ENCODE measurements around the gene DENND4A. TPM values are rescaled to one million over a fixed set of nuclear protein-coding genes. Genes with fewer than 3 reads are reported as not detected.

Gene DENND4A
- total RNA-seq, 3 donors from 2014 or later: 25.3 to 59.0 (median 48.2) TPM

DNA sequence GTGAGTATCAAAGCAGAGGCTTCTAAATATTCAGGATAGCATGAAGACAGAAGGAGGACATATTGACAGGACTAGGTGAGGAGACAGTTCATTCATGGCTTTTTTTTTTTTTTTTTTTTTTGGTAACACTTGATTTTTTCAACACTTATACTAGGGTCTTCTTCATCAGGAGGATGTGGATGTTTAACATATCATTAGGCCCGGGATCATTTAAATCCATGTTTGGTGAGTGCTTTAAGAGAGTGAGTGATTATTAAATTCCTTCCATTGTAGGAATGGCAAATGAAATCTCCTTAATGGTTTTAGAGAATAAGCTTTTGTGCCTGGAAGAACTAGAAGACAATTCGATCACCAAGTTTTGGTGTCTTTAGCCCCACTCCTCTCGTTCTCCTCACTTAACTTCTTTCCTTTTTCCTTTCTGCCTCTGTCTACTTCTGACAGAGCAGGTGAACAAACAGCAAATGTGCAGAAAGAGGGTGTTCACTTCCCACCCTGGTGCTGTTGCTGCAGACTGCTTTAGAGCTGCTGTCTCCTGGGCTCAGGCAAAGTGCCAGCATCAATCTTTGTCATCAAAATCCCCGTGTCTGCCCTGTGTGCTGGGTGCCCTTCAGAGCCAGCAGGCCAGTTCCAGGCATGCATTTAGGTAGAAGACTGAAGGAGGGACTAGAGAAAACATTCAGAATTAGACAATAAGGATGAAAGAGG is 41.6 kb upstream of the DENND4A start:
- H3K27ac ChIP-seq: peak overlapping the region; percentile 86 to 91
- no peak overlapping the region for H3K4me3 ChIP-seq
- TF ChIP-seq, protein P1, sequence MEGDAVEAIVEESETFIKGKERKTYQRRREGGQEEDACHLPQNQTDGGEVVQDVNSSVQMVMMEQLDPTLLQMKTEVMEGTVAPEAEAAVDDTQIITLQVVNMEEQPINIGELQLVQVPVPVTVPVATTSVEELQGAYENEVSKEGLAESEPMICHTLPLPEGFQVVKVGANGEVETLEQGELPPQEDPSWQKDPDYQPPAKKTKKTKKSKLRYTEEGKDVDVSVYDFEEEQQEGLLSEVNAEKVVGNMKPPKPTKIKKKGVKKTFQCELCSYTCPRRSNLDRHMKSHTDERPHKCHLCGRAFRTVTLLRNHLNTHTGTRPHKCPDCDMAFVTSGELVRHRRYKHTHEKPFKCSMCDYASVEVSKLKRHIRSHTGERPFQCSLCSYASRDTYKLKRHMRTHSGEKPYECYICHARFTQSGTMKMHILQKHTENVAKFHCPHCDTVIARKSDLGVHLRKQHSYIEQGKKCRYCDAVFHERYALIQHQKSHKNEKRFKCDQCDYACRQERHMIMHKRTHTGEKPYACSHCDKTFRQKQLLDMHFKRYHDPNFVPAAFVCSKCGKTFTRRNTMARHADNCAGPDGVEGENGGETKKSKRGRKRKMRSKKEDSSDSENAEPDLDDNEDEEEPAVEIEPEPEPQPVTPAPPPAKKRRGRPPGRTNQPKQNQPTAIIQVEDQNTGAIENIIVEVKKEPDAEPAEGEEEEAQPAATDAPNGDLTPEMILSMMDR (IDR thresholded peaks at IDR 0.05): no peak
- no peak for TF ChIP-seq POLR2A (IDR thresholded peaks at IDR 0.05)
- TF ChIP-seq POLR2AphosphoS5 (IDR thresholded peaks at IDR 0.05): no peak
- DNase-seq (ENCODE audit: low spot score in 2 of 2): no peak
- H3K9me3 ChIP-seq: no peaks in the 10 kb centered on the region
- intact Hi-C loops (cut with DNase I; ENCODE audit: low total_unique reads): no loop called here
- no peaks in the 10 kb centered on the region for H3K36me3 ChIP-seq
- H3K4me1 ChIP-seq: peaks cover 0 to 13% of the 10 kb centered on the region in 2 donors
- no peaks in the 10 kb centered on the region for H3K27me3 ChIP-seq

DNA sequence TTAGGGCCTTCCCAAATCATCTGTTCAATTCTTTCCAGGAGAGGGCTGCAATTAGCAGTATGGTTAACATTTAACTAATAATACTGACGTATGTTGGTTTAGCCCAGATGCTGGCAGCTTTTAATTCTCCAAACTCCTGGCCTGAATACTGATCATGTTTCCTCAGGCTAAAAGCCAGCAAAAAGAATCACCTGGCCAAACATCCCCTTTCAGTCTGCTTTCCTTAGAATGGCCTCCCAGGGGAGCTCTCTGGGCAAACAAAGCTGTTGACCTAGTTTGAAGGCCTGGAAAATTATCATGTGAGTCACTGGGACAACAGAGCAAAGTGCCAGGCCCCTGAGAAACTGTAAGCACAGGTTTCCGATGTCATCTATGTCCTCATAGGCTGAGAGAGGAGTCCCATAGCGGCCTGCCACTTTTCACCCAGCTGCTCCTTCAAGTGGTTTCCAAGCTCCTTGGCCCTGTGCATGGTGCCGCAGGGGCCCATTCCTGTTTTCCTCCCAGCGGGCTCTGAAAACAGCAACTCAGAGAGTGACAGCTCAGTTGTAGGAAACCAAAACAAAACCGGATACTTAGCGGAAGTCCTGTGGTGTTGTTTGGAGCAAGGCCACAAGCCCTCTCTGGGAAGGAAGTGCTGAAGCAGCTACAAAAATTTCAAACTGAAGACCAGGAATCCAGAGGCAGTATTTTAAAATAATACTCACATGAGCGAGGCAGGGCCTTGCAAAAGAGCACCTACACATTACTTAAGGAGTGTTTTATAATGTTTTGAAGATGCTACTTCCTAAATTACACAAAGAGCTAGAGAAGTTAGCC is 40.7 kb upstream of the DENND4A start:
- Histone ChIP-seq H3K4me1 (peaks cover 0 to 13% of the 10 kb centered on the region in 2 donors), H3K27me3 (no peaks in the 10 kb centered on the region), H3K36me3 (no peaks in the 10 kb centered on the region), H3K27ac (peak overlapping the region; percentile 86 to 91), H3K9me3 (no peaks in the 10 kb centered on the region), H3K4me3 (peak overlapping the region; percentile 37 to 57 (median 38))
- intact Hi-C loops (cut with DNase I; ENCODE audit: low total_unique reads): no loop called here
- peak; percentile 86 to 90 for DNase-seq (ENCODE audit: low spot score in 2 of 2)
- no peak for TF ChIP-seq POLR2A (IDR thresholded peaks at IDR 0.05)
- TF ChIP-seq, protein P1 (IDR thresholded peaks at IDR 0.05): peak in 1 of 3 donors; percentile 23
- TF ChIP-seq POLR2AphosphoS5 (IDR thresholded peaks at IDR 0.05): peak; percentile 68 to 92 (median 88)

DNA sequence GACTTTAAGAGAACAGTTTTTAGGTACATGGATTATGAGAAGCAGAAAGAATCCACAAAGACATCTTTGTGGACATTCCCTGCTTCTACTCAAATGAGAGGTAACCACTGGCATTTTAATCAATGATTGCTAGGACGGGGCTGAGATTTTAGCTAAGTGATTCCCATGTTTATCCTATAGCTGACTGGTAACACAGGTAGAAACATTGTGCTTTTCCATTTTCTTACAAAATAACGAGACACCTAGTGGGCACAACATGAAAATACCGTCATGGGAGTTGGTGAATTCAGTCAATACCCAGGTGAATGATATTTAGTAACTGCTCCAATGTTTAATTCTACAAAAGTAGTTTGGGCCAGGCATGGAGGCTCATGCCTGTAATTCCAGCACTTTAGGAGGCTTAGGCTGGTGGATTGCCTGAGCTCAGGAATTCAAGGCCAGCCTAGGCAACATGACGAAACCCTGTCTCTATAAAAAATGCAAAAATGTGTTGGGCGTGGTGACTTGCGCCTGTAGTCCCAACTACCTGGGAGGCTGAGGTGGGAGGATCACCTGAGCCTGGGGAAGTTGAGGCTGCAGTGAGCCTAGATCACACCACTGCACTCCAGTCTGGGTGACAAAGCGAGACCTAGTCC is 37.2 kb upstream of the DENND4A start:
- no peak overlapping the region for H3K27ac ChIP-seq
- intact Hi-C loops (cut with DNase I; ENCODE audit: low total_unique reads): no loop called here

DNA sequence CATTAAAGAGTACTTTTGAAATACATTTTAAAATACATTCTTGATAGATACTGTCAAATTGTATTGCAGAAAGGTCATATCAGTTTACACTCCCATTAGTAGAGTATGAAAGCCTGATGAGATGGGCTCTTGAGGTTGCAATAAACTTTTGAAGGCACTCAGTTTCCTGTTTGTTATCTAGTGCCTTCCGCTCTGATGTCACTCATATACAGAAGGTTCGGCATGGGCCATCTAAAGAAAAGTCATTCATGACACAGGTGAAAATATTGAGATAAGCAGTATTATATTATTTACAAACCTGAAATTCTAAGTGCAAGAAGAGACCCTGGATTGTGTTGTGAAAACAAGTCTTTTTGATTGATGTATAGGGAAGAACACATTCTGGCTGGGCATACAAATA is 36.5 kb upstream of the DENND4A start:
- Histone ChIP-seq H3K36me3 (no peaks in the 10 kb centered on the region), H3K4me1 (peaks cover 0 to 5% of the 10 kb centered on the region in 2 donors), H3K27ac (no peak overlapping the region), H3K9me3 (no peaks in the 10 kb centered on the region), H3K27me3 (no peaks in the 10 kb centered on the region), H3K4me3 (no peak overlapping the region)
- DNase-seq (ENCODE audit: low spot score in 2 of 2): no peak
- TF ChIP-seq, protein P1 (IDR thresholded peaks at IDR 0.05): no peak
- no peak for TF ChIP-seq POLR2A (IDR thresholded peaks at IDR 0.05)
- no peak for TF ChIP-seq POLR2AphosphoS5 (IDR thresholded peaks at IDR 0.05)
- intact Hi-C loops (cut with DNase I; ENCODE audit: low total_unique reads): no loop called here

More for the DNA sequence above, 37.2 kb upstream of the DENND4A start:
- TF ChIP-seq, protein P1 (IDR thresholded peaks at IDR 0.05): peak; percentile 20 to 43 (median 34)
- TF ChIP-seq POLR2A (IDR thresholded peaks at IDR 0.05) (no peak), POLR2AphosphoS5 (IDR thresholded peaks at IDR 0.05) (no peak)
- Histone ChIP-seq H3K27me3 (no peaks in the 10 kb centered on the region), H3K9me3 (no peaks in the 10 kb centered on the region), H3K4me1 (peaks cover 0 to 12% of the 10 kb centered on the region in 2 donors), H3K4me3 (no peak overlapping the region), H3K36me3 (no peaks in the 10 kb centered on the region)
- no peak for DNase-seq (ENCODE audit: low spot score in 2 of 2)
